Measurements from ENCODE around the gene AP2A2.

Gene AP2A2

DNA sequence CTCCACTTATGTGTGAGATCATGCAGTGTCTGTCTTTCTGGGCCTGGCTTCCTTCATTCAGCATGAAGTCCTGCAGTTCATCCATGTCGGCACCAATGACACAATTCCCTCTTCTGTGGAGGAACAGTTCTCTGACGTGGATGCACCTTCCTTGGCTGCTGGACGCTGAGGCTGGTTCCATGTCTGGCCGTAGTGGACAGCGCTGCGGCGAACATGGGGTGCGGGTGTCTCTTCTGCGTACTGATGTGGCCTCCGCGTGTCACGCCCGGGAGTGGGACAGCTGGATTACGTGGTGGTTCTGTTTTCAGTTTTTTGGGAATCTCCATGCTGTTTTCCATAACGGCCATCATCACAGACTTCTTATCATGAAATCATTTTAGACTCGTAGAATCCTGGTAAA is 132.1 kb downstream of the AP2A2 start:
- Histone ChIP-seq H3K79me2 (ENCODE audit: insufficient read depth, low read length) (no peaks in the 10 kb centered on the region), H3K27me3 (ENCODE audit: insufficient read depth, low read length, poor library complexity, severe bottlenecking) (no peaks in the 10 kb centered on the region), H3K4me2 (ENCODE audit: low read depth, low read length, poor library complexity, severe bottlenecking) (no peak overlapping the region), H3F3A (ENCODE audit: low read depth) (no peaks in the 10 kb centered on the region), H3K9me3 (ENCODE audit: insufficient read depth, low read depth, low read length) (no peaks in the 10 kb centered on the region), H3K4me3 (ENCODE audit: low read length, poor library complexity, severe bottlenecking) (no peak overlapping the region), H3K36me3 (ENCODE audit: insufficient read depth, low read length) (no peaks in the 10 kb centered on the region), H2AFZ (ENCODE audit: low read length) (no peak overlapping the region), H4K20me1 (ENCODE audit: insufficient read depth, low read length, poor library complexity, severe bottlenecking) (no peaks in the 10 kb centered on the region), H3K4me1 (ENCODE audit: insufficient read depth, low read length, poor library complexity, severe bottlenecking) (peaks cover 9% of the 10 kb centered on the region), H3K9ac (ENCODE audit: low read depth, low read length, poor library complexity, severe bottlenecking) (no peak overlapping the region), H3K9me2 (replicated peaks; ENCODE audit: low read depth, low read length) (no peaks in the 10 kb centered on the region)
- TF ChIP-seq, protein P1, sequence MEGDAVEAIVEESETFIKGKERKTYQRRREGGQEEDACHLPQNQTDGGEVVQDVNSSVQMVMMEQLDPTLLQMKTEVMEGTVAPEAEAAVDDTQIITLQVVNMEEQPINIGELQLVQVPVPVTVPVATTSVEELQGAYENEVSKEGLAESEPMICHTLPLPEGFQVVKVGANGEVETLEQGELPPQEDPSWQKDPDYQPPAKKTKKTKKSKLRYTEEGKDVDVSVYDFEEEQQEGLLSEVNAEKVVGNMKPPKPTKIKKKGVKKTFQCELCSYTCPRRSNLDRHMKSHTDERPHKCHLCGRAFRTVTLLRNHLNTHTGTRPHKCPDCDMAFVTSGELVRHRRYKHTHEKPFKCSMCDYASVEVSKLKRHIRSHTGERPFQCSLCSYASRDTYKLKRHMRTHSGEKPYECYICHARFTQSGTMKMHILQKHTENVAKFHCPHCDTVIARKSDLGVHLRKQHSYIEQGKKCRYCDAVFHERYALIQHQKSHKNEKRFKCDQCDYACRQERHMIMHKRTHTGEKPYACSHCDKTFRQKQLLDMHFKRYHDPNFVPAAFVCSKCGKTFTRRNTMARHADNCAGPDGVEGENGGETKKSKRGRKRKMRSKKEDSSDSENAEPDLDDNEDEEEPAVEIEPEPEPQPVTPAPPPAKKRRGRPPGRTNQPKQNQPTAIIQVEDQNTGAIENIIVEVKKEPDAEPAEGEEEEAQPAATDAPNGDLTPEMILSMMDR (conservative IDR thresholded peaks at IDR 0.05; ENCODE audit: low read length): no peak
- no peak for TF ChIP-seq EZH2phosphoT487 (IDR thresholded peaks at IDR 0.05; ENCODE audit: borderline replicate concordance)

DNA sequence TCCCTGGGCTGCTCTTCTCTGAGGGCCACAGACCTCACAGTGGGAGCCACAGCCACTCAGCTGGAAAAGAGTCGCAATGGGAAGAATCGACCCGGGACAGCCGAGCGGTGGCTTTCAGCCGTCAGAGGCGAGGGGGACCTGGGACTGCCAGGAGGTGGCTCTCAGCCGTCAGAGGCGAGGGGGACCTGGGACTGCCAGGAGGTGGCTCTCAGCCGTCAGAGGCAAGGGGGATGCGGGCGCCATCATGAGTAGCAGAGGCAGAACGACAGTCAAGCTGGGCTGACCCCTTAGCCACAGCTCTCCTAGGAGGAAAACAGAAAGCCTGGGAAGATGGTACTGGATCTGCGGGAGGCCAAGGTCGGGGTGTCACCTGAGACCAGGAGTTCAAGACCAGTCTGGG is 134.1 kb downstream of the AP2A2 start:
- TF ChIP-seq EZH2phosphoT487 (IDR thresholded peaks at IDR 0.05; ENCODE audit: borderline replicate concordance): no peak
- TF ChIP-seq, protein P1 (conservative IDR thresholded peaks at IDR 0.05; ENCODE audit: low read length): no peak
- peaks cover 16% of the 10 kb centered on the region for H3K4me1 ChIP-seq (ENCODE audit: insufficient read depth, low read length, poor library complexity, severe bottlenecking)
- no peak overlapping the region for H3K4me2 ChIP-seq (ENCODE audit: low read depth, low read length, poor library complexity, severe bottlenecking)
- H2AFZ ChIP-seq (ENCODE audit: low read length): no peak overlapping the region
- H3K9ac ChIP-seq (ENCODE audit: low read depth, low read length, poor library complexity, severe bottlenecking): no peak overlapping the region
- H3K36me3 ChIP-seq (ENCODE audit: insufficient read depth, low read length): no peaks in the 10 kb centered on the region
- H3K79me2 ChIP-seq (ENCODE audit: insufficient read depth, low read length): no peaks in the 10 kb centered on the region
- no peaks in the 10 kb centered on the region for H3K9me2 ChIP-seq (replicated peaks; ENCODE audit: low read depth, low read length)
- H3K9me3 ChIP-seq (ENCODE audit: insufficient read depth, low read depth, low read length): no peaks in the 10 kb centered on the region
- no peaks in the 10 kb centered on the region for H4K20me1 ChIP-seq (ENCODE audit: insufficient read depth, low read length, poor library complexity, severe bottlenecking)
- H3K4me3 ChIP-seq (ENCODE audit: low read length, poor library complexity, severe bottlenecking): no peak overlapping the region
- peaks cover 5% of the 10 kb centered on the region for H3F3A ChIP-seq (ENCODE audit: low read depth)
- H3K27me3 ChIP-seq (ENCODE audit: insufficient read depth, low read length, poor library complexity, severe bottlenecking): no peaks in the 10 kb centered on the region

DNA sequence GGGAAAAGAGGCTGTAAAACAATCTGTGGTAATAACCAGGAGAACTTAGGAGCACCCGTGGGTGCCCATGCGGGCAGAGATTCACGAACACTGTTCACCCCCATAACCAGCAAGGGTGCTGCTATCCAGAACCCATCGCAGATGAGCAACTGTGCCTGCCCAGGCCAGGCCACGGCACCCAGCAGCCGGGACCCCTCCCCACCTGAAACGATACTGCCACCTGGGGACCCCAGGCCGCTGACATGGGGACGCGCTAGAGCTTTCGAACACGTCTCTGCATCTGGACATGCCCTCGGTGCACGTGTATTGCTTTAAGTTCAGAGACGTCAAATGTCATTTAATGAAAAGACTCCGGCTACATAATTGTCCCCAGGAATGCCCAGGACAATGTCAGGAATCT is 134.7 kb downstream of the AP2A2 start:
- TF ChIP-seq, protein P1 (conservative IDR thresholded peaks at IDR 0.05; ENCODE audit: low read length): no peak
- TF ChIP-seq EZH2phosphoT487 (IDR thresholded peaks at IDR 0.05; ENCODE audit: borderline replicate concordance): no peak
- H3K4me1 ChIP-seq (ENCODE audit: insufficient read depth, low read length, poor library complexity, severe bottlenecking): peaks cover 16% of the 10 kb centered on the region
- no peaks in the 10 kb centered on the region for H3K9me2 ChIP-seq (replicated peaks; ENCODE audit: low read depth, low read length)
- no peak overlapping the region for H2AFZ ChIP-seq (ENCODE audit: low read length)
- H4K20me1 ChIP-seq (ENCODE audit: insufficient read depth, low read length, poor library complexity, severe bottlenecking): no peaks in the 10 kb centered on the region
- no peak overlapping the region for H3K4me2 ChIP-seq (ENCODE audit: low read depth, low read length, poor library complexity, severe bottlenecking)
- no peaks in the 10 kb centered on the region for H3K79me2 ChIP-seq (ENCODE audit: insufficient read depth, low read length)
- H3K9ac ChIP-seq (ENCODE audit: low read depth, low read length, poor library complexity, severe bottlenecking): no peak overlapping the region
- H3K4me3 ChIP-seq (ENCODE audit: low read length, poor library complexity, severe bottlenecking): no peak overlapping the region
- H3K9me3 ChIP-seq (ENCODE audit: insufficient read depth, low read depth, low read length): no peaks in the 10 kb centered on the region
- H3F3A ChIP-seq (ENCODE audit: low read depth): peaks cover 5% of the 10 kb centered on the region
- H3K36me3 ChIP-seq (ENCODE audit: insufficient read depth, low read length): no peaks in the 10 kb centered on the region
- no peaks in the 10 kb centered on the region for H3K27me3 ChIP-seq (ENCODE audit: insufficient read depth, low read length, poor library complexity, severe bottlenecking)

Measured in Loucy (cell line).